HepG2 (cell line): ENCODE data around the gene BCL6. TPM values are rescaled to one million over a fixed set of nuclear protein-coding genes. Genes with fewer than 3 reads are reported as not detected.

Source experiments
- ARHGAP35 ChIP-seq: sonication (generic); formaldehyde crosslinking; IDR thresholded peaks from 2 replicates; pipeline ENCODE4 v1.9.0; 2022; ENCODE audit warnings: mild to moderate bottlenecking, inconsistent platforms, moderate library complexity, missing genetic modification reagents, borderline replicate concordance
- CBFB ChIP-seq: sonication (generic); formaldehyde crosslinking; IDR thresholded peaks from 2 replicates; pipeline ENCODE4 v1.4.0; 2020; ENCODE audit warnings: missing genetic modification reagents
- CREB1 ChIP-seq, 2 experiments: fragments of 450-650 bp in 1 of 2; IDR thresholded peaks; 2 replicates each; pipeline ENCODE4 v1.6.1; 2016 to 2017; ENCODE audit warnings: control low read depth in 1 of 2, mild to moderate bottlenecking in 1 of 2, missing compliant biosample characterization in 1 of 2, missing genetic modification characterization in 1 of 2
- GABPA ChIP-seq, 2 experiments: IDR thresholded peaks; 2 replicates each; pipeline ENCODE4 v1.6.1; 2011 to 2016; ENCODE audit warnings: low read depth in 2 of 2, low read length in 1 of 2, missing biosample characterization in 1 of 2, missing genetic modification characterization in 1 of 2
- KDM3A ChIP-seq: IDR thresholded peaks from 2 replicates; pipeline ENCODE4 v1.6.1; 2018; ENCODE audit warnings: low read depth, missing compliant biosample characterization
- MED1 ChIP-seq: sonication (generic); formaldehyde crosslinking; IDR thresholded peaks from 2 replicates; pipeline ENCODE4 v1.4.0; 2020; ENCODE audit warnings: missing genetic modification reagents
- MEIS2 ChIP-seq: sonication (generic); formaldehyde crosslinking; IDR thresholded peaks from 2 replicates; pipeline ENCODE4 v1.9.0; 2021; ENCODE audit warnings: mild to moderate bottlenecking, missing genetic modification reagents
- NFRKB ChIP-seq: fragments of 450-650 bp; IDR thresholded peaks from 2 replicates; pipeline ENCODE4 v1.6.1; 2017
- RXRB ChIP-seq: IDR thresholded peaks from 2 replicates; pipeline ENCODE4 v1.6.1; 2016; ENCODE audit warnings: borderline replicate concordance, missing genetic modification reagents, missing compliant biosample characterization
- ZNF101 ChIP-seq: sonication (generic); formaldehyde crosslinking; IDR thresholded peaks from 2 replicates; pipeline ENCODE4 v1.4.0; 2020; ENCODE audit warnings: mild to moderate bottlenecking, low read depth, missing genetic modification reagents, borderline replicate concordance
- ZNF446 ChIP-seq: sonication (generic); formaldehyde crosslinking; IDR thresholded peaks from 2 replicates; pipeline ENCODE4 v1.5.0; 2020; ENCODE audit warnings: mild to moderate bottlenecking, missing genetic modification reagents
- ZNF629 ChIP-seq: sonication (generic); formaldehyde crosslinking; conservative IDR thresholded peaks from 2 replicates; pipeline ENCODE4 v1.5.0; 2020; ENCODE audit warnings: missing genetic modification reagents
- ZNF713 ChIP-seq: sonication (generic); formaldehyde crosslinking; IDR thresholded peaks from 2 replicates; pipeline ENCODE4 v1.4.0; 2020; ENCODE audit warnings: mild to moderate bottlenecking, missing genetic modification reagents
- ZNF879 ChIP-seq: sonication (generic); formaldehyde crosslinking; IDR thresholded peaks from 2 replicates; pipeline ENCODE4 v1.8.1; 2023; ENCODE audit warnings: missing genetic modification reagents
- polyA plus RNA-seq, 8 experiments: library from polyadenylated mRNA; depleted of rRNA in 3 of 8; stranded (reverse) in 7 of 8; unstranded in 1 of 8; fragments of >200 nt; fragmentation: Illumina TruSeq in 4 of 8; extraction: Trizol in 4 of 8; gene quantifications; 2 replicates each; pipeline versions ENCODE4 v1.2.1 to v1.2.3, GENCODE V29; 2011 to 2016; ENCODE audit warnings: low read depth in 4 of 8, missing spikeins in 1 of 8, mixed read lengths in 1 of 8; ENCODE audit not compliant: insufficient read depth in 1 of 8
- total RNA-seq, 5 experiments: library from RNA; depleted of rRNA; stranded (reverse); fragments of >200 nt; fragmentation: Illumina TruSeq; extraction: Trizol; gene quantifications; 2 replicates each; pipeline ENCODE4 v1.2.3, GENCODE V29; 2016; ENCODE audit warnings: low read depth in 1 of 5
- TF ChIP-seq, protein P1 (sequence below): fragments of 450-650 bp; IDR thresholded peaks from 2 replicates; pipeline ENCODE4 v1.6.1; 2017; ENCODE audit warnings: mild to moderate bottlenecking
- TF ChIP-seq, protein P2 (sequence below): sonication (generic); formaldehyde crosslinking; IDR thresholded peaks from 2 replicates; pipeline ENCODE4 v1.4.0; 2020; ENCODE audit warnings: mild to moderate bottlenecking, missing genetic modification reagents
- TF ChIP-seq, protein P3 (sequence below): sonication (generic); formaldehyde crosslinking; IDR thresholded peaks from 2 replicates; pipeline ENCODE4 v1.4.0; 2020; ENCODE audit warnings: mild to moderate bottlenecking, missing genetic modification reagents
- TF ChIP-seq, protein P4 (sequence below): sonication (generic); formaldehyde crosslinking; IDR thresholded peaks from 2 replicates; pipeline ENCODE4 v1.4.0; 2020; ENCODE audit warnings: missing genetic modification reagents, low read depth, mild to moderate bottlenecking, borderline replicate concordance
- TF ChIP-seq, protein P5 (sequence below): sonication (generic); formaldehyde crosslinking; conservative IDR thresholded peaks from 2 replicates; pipeline ENCODE4 v1.4.0; 2020; ENCODE audit warnings: mild to moderate bottlenecking, missing genetic modification reagents, moderate library complexity

Gene BCL6
- total and polyA plus RNA-seq, 2 of the 13 experiments (the other 11 are each of a cell fraction or from before 2014, with no cell fraction given), result 21.2 to 53.7 TPM

DNA sequence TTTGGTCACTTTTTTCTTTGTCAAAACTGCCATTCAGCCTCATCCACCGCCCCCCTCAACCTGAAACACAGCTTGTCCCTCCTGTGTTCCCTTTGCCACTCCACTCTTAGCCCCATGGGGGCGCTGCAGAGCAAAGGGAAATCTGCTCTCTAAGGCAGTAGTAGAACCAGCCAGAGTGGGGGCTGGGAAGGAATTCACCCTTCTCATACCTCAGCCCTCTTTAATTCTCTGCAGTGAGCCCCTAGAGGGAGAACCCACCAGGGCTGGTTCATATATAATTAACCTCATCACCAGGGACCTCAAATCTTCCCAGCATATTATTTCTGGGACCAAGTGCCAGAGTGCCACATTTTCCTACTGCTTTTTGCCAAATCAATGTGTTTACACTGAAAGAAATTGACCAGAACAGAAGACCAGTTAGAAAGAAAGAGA, 2.8 kb upstream of the BCL6 start (continued):
- TF ChIP-seq, protein P1, sequence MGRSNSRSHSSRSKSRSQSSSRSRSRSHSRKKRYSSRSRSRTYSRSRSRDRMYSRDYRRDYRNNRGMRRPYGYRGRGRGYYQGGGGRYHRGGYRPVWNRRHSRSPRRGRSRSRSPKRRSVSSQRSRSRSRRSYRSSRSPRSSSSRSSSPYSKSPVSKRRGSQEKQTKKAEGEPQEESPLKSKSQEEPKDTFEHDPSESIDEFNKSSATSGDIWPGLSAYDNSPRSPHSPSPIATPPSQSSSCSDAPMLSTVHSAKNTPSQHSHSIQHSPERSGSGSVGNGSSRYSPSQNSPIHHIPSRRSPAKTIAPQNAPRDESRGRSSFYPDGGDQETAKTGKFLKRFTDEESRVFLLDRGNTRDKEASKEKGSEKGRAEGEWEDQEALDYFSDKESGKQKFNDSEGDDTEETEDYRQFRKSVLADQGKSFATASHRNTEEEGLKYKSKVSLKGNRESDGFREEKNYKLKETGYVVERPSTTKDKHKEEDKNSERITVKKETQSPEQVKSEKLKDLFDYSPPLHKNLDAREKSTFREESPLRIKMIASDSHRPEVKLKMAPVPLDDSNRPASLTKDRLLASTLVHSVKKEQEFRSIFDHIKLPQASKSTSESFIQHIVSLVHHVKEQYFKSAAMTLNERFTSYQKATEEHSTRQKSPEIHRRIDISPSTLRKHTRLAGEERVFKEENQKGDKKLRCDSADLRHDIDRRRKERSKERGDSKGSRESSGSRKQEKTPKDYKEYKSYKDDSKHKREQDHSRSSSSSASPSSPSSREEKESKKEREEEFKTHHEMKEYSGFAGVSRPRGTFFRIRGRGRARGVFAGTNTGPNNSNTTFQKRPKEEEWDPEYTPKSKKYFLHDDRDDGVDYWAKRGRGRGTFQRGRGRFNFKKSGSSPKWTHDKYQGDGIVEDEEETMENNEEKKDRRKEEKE, result no peak
- TF ChIP-seq MEIS2 (CRISPR knock-in tag) (no peak), RXRB (peak; percentile 62; the same call in 1 of the 2 replicates), CBFB (CRISPR knock-in tag) (no peak), GABPA (IDR thresholded peaks at IDR 0.05; ENCODE audit: low read depth, low read length) (no peak), GABPA (CRISPR knock-in tag; IDR thresholded peaks at IDR 0.05; ENCODE audit: low read depth) (no peak), ZNF713 (CRISPR knock-in tag) (no peak), KDM3A (CRISPR knock-in tag) (peak; percentile 74; the same call in 1 of the 2 replicates), ZNF879 (CRISPR knock-in tag) (no peak), ZNF101 (no peak), NFRKB (no peak), CREB1 (IDR thresholded peaks at IDR 0.05) (no peak), CREB1 (CRISPR knock-in tag; IDR thresholded peaks at IDR 0.05) (peak; percentile 46; the same call in 1 of the 2 replicates), ZNF446 (CRISPR knock-in tag) (no peak), MED1 (CRISPR knock-in tag) (peak; percentile 76), ARHGAP35 (CRISPR knock-in tag) (no peak), ZNF629 (CRISPR knock-in tag) (no peak)
- TF ChIP-seq, protein P2, sequence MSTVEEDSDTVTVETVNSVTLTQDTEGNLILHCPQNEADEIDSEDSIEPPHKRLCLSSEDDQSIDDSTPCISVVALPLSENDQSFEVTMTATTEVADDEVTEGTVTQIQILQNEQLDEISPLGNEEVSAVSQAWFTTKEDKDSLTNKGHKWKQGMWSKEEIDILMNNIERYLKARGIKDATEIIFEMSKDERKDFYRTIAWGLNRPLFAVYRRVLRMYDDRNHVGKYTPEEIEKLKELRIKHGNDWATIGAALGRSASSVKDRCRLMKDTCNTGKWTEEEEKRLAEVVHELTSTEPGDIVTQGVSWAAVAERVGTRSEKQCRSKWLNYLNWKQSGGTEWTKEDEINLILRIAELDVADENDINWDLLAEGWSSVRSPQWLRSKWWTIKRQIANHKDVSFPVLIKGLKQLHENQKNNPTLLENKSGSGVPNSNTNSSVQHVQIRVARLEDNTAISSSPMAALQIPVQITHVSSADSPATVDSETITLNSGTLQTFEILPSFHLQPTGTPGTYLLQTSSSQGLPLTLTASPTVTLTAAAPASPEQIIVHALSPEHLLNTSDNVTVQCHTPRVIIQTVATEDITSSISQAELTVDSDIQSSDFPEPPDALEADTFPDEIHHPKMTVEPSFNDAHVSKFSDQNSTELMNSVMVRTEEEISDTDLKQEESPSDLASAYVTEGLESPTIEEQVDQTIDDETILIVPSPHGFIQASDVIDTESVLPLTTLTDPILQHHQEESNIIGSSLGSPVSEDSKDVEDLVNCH, result no peak
- TF ChIP-seq, protein P3, sequence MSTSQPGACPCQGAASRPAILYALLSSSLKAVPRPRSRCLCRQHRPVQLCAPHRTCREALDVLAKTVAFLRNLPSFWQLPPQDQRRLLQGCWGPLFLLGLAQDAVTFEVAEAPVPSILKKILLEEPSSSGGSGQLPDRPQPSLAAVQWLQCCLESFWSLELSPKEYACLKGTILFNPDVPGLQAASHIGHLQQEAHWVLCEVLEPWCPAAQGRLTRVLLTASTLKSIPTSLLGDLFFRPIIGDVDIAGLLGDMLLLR (CRISPR knock-in tag), result no peak
- TF ChIP-seq, protein P4, sequence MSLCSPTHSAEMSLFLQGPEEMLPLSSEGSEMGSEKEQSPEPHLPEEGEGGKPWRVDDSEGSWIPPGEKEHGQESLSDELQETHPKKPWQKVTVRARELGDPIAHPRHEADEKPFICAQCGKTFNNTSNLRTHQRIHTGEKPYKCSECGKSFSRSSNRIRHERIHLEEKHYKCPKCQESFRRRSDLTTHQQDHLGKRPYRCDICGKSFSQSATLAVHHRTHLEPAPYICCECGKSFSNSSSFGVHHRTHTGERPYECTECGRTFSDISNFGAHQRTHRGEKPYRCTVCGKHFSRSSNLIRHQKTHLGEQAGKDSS (CRISPR knock-in tag), result peak; percentile 18; the same call in 1 of the 2 replicates
- TF ChIP-seq, protein P5, sequence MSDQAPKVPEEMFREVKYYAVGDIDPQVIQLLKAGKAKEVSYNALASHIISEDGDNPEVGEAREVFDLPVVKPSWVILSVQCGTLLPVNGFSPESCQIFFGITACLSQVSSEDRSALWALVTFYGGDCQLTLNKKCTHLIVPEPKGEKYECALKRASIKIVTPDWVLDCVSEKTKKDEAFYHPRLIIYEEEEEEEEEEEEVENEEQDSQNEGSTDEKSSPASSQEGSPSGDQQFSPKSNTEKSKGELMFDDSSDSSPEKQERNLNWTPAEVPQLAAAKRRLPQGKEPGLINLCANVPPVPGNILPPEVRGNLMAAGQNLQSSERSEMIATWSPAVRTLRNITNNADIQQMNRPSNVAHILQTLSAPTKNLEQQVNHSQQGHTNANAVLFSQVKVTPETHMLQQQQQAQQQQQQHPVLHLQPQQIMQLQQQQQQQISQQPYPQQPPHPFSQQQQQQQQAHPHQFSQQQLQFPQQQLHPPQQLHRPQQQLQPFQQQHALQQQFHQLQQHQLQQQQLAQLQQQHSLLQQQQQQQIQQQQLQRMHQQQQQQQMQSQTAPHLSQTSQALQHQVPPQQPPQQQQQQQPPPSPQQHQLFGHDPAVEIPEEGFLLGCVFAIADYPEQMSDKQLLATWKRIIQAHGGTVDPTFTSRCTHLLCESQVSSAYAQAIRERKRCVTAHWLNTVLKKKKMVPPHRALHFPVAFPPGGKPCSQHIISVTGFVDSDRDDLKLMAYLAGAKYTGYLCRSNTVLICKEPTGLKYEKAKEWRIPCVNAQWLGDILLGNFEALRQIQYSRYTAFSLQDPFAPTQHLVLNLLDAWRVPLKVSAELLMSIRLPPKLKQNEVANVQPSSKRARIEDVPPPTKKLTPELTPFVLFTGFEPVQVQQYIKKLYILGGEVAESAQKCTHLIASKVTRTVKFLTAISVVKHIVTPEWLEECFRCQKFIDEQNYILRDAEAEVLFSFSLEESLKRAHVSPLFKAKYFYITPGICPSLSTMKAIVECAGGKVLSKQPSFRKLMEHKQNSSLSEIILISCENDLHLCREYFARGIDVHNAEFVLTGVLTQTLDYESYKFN (CRISPR knock-in tag), result 0 out of 2 replicates have a peak, but pooled peaks have one; percentile 35
